ENCODE data around the gene CHST3. TPM values are rescaled to one million over a fixed set of nuclear protein-coding genes. Genes with fewer than 3 reads are reported as not detected.

CHST3 gene
- total and polyA plus RNA-seq, 9 of the 15 experiments (the other 6 are each of a cell fraction or from before 2014, with no cell fraction given) = 0.01 to 1.3 (median 0.15) TPM

- POLR2A ChIA-PET = interaction anchor here (0.6 kb wide), 1 partner anchor 283 kb away, joined by 3 read pairs; no protein-coding TSS in a partner anchor
- no peak for ATAC-seq
- no peak for DNase-seq (ENCODE audit: extremely low read depth in 1 of 4, low spot score in 3 of 4)
- in situ Hi-C loops (cut with MboI) = no loop called here
- H4K20me1 ChIP-seq (replicated peaks; ENCODE audit: control insufficient read depth, insufficient read depth, low read length) = no peaks in the 10 kb centered on the region
- no peak for FAIRE-seq
- no peak overlapping the region for H2AFZ ChIP-seq (ENCODE audit: low read depth, low read length)
- no peaks in the 10 kb centered on the region for H3K9me1 ChIP-seq (ENCODE audit: control insufficient read depth, insufficient read depth, low read length)
- no peak overlapping the region for H3K4me2 ChIP-seq (ENCODE audit: insufficient read depth, low read length)
- H3K9ac ChIP-seq (ENCODE audit: insufficient read depth in 1 of 2, low read depth in 2 of 2, low read length in 2 of 2) = no peak overlapping the region
- no peaks in the 10 kb centered on the region for H3K4me1 ChIP-seq (replicated peaks in 1 of 2; ENCODE audit: control insufficient read depth in 2 of 2, insufficient read depth in 2 of 2, low read length in 2 of 2)
- TF ChIP-seq RNF219 (CRISPR knock-in tag; IDR thresholded peaks at IDR 0.05) = no peak
- no peaks in the 10 kb centered on the region for H3K36me3 ChIP-seq (ENCODE audit: control insufficient read depth, insufficient read depth, low read length)
- no peaks in the 10 kb centered on the region for H3K79me2 ChIP-seq (ENCODE audit: control insufficient read depth, insufficient read depth, low read length)
- H3K9me3 ChIP-seq (replicated peaks; ENCODE audit: control insufficient read depth, insufficient read depth, low read depth, low read length) = peaks cover 8% of the 10 kb centered on the region
- intact Hi-C loops (cut with micrococcal nuclease) = no loop called here
- CTCF ChIA-PET (ENCODE audit: low intra/inter-chr PET ratio) = no interaction called here
- H3K4me3 ChIP-seq = no peak overlapping the region
- 2% methylated on average over 6 of the region's 6 CpGs for WGBS (ENCODE audit: insufficient coverage, low coverage, missing lambda C conversion rate)
- H3K27me3 ChIP-seq (ENCODE audit: control insufficient read depth in 2 of 2, insufficient read depth in 2 of 2, low read length in 2 of 2) = peaks cover 11 to 15% of the 10 kb centered on the region in 2 experiments; a peak in 4 of 5 replicates
- no TSS peak for BruUV-seq (replicated peaks)
- H3K27ac ChIP-seq (ENCODE audit: extremely low read depth, low read depth, low read length) = no peak overlapping the region
Measured at GRCh38 chr10:71948496-71949067, 15.6 kb upstream of the CHST3 start.

- POLR2A ChIA-PET = no interaction called here
- no TSS peak for BruUV-seq (replicated peaks)
Measured at GRCh38 chr10:71950683-71951082, 13.5 kb upstream of the CHST3 start.

More at GRCh38 chr10:71950683-71951082, 13.5 kb upstream of the CHST3 start:
- Histone ChIP-seq H3K9me3 (replicated peaks; ENCODE audit: control insufficient read depth, insufficient read depth, low read depth, low read length) (peaks cover 13% of the 10 kb centered on the region), H3K4me3 (no peak overlapping the region), H3K4me1 (replicated peaks in 1 of 2; ENCODE audit: control insufficient read depth in 2 of 2, insufficient read depth in 2 of 2, low read length in 2 of 2) (no peaks in the 10 kb centered on the region), H3K4me2 (ENCODE audit: insufficient read depth, low read length) (no peak overlapping the region), H2AFZ (ENCODE audit: low read depth, low read length) (no peak overlapping the region), H3K27ac (ENCODE audit: extremely low read depth, low read depth, low read length) (no peak overlapping the region), H3K79me2 (ENCODE audit: control insufficient read depth, insufficient read depth, low read length) (no peaks in the 10 kb centered on the region), H4K20me1 (replicated peaks; ENCODE audit: control insufficient read depth, insufficient read depth, low read length) (no peaks in the 10 kb centered on the region), H3K36me3 (ENCODE audit: control insufficient read depth, insufficient read depth, low read length) (no peaks in the 10 kb centered on the region), H3K27me3 (ENCODE audit: control insufficient read depth in 2 of 2, insufficient read depth in 2 of 2, low read length in 2 of 2) (peaks cover 4 to 15% of the 10 kb centered on the region in 2 experiments; a peak in 3 of 5 replicates), H3K9ac (ENCODE audit: insufficient read depth in 1 of 2, low read depth in 2 of 2, low read length in 2 of 2) (no peak overlapping the region), H3K9me1 (ENCODE audit: control insufficient read depth, insufficient read depth, low read length) (no peaks in the 10 kb centered on the region)
- ATAC-seq (no peak), DNase-seq (ENCODE audit: extremely low read depth in 1 of 4, low spot score in 3 of 4) (no peak), FAIRE-seq (no peak)
- no peak for TF ChIP-seq NCOA4 (IDR thresholded peaks at IDR 0.05; ENCODE audit: partially characterized antibody)
- TF ChIP-seq FOXP1 (CRISPR knock-in tag; IDR thresholded peaks at IDR 0.05) = no peak
- TF ChIP-seq MTA1 (IDR thresholded peaks at IDR 0.05; ENCODE audit: borderline replicate concordance) = no peak
- no peak for TF ChIP-seq TCF7L2 (IDR thresholded peaks at IDR 0.05; ENCODE audit: low read depth, low read length)
- no peak for TF ChIP-seq RBM25 (IDR thresholded peaks at IDR 0.05; ENCODE audit: low read depth, low read length, severe bottlenecking)
- no peak for TF ChIP-seq ARHGAP35 (IDR thresholded peaks at IDR 0.05; ENCODE audit: partially characterized antibody)
- no peak for TF ChIP-seq PHF8 (IDR thresholded peaks at IDR 0.05; ENCODE audit: borderline replicate concordance, low read length)
- TF ChIP-seq EP300 (IDR thresholded peaks at IDR 0.05; ENCODE audit: low read length) = no peak
- in situ Hi-C loops (cut with MboI) (no loop called here), intact Hi-C loops (cut with micrococcal nuclease) (no loop called here)
- CTCF ChIA-PET (ENCODE audit: low intra/inter-chr PET ratio) = no interaction called here
- WGBS (ENCODE audit: insufficient coverage, low coverage, missing lambda C conversion rate) = under 1% methylated on average over 6 of the region's 6 CpGs

Data from K562 (cell line).